HuH-7 (cell line): ENCODE data around the gene TSPAN2.

Source experiments
- DNase-seq: peaks from one replicate; pipeline ENCODE4 v3.0.0; 2011; ENCODE audit warnings: low spot score

Gene TSPAN2

DNA sequence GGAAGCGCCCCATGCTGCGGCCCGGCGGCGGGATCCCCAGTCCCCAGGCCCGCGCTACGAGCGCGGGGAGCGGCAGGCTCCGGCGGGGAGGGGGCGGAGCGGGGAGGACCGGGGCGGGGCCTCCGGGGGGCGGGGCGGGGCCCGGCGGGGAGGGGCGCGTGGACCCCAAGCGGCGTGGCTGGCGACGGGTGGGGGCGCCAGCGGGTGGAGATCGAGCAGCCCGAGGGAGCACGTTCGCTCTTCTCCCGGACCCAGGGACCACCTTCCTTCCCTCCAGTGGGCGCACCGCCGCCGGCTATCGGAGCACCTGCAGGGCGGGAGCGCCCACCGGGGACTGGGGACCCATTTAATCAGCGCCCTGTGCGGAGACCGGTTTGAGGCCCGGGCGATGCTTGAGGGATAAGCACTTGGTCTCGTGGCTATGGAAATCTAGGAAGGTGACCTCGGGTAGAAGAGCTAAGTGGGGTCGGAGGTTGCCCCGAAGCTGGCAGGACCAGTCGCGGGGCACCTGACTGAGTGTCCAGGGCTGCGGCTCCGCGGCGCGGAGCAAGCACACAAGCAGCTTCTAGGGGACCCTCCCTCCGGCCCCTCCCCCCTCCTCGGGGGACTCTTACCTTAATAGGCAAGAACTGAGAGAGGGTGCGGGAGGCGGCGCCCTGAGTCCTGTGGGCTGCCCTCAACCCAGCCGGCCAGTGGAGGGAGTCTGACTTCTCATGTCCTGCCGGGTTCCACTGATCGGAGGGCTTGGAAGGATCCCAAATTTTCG is at the start of gene TSPAN2:
Gene TSPAN2, minus strand, starts transcription at position 84 of the 766 bp plus-strand sequence. Its CDS starts 71 bp downstream, at position 13.
- DNase-seq: no peak

- peak; percentile 77 for DNase-seq
These were observed 49.7 kb upstream of the TSPAN2 start for GRCh38 chr1:115138973-115139372.

DNA sequence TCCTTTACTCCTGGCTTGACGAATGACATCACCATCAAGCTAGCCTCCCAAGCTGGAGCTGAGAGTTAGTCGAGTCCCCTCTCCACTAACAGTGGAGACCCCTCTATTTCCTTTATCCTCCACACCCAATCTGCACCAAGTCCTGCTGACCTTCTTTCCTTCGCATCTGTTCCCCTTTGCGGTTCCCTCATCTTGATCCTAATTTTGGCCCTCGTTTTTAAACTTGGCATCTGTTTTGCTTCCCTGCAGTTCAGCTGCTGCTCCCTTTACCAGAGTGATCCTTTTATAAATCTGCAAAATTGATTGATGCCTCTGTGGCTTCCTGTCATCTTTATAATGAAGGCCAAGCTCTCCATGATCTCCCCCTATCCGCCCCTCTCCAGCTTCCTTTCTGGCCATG is 49.0 kb upstream of the TSPAN2 start:
- DNase-seq: no peak

DNA sequence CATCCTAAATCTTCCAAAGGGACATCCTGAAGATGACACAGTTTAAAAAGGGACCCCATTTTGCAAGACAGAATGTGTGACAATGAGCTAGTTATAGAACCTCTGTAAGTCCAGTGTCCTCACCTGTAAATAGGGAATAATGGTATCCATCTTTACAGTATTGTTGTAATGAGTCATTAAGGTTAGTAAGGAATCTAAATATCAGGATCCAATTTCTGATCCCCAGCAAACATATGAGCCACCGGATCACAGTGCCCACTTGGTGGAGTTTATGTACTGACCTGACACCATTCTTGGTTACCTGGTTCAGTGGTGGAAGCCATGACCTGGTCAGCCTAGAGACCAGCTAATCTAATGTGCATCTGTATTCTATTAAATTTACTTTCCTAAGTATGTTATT is 47.9 kb upstream of the TSPAN2 start:
- no peak for DNase-seq

DNA sequence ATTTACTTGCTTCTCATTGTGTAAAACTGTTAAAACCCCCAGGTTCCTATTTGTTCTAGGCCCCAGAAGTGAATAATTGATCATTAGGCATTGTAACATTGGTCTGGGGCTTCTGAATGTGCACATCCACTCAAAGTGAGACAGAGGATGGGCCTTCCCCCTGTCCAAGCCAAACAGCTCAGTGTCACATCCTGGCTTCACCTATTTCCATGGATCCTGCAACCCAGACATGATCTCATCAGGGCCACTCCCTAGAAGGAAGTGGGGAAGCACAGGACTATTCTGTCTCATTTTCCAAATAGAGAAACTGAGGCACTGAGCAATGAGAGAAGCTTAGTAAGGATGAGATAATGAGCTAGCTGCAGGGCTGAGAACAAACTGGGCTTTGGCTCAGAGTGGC is 47.4 kb upstream of the TSPAN2 start:
- no peak for DNase-seq

GRCh38 chr1:115136106-115136505 is 46.8 kb upstream of the TSPAN2 start:
- no peak for DNase-seq

- no peak for DNase-seq
These were observed 46.4 kb upstream of the TSPAN2 start for GRCh38 chr1:115135681-115136080.

GRCh38 chr1:115134850-115135480 is 45.7 kb upstream of the TSPAN2 start:
- DNase-seq: no peak

- no peak for DNase-seq
These were observed 44.9 kb upstream of the TSPAN2 start for GRCh38 chr1:115134231-115134630.

- no peak for DNase-seq
These were observed 44.1 kb upstream of the TSPAN2 start for GRCh38 chr1:115133440-115133839.

DNA sequence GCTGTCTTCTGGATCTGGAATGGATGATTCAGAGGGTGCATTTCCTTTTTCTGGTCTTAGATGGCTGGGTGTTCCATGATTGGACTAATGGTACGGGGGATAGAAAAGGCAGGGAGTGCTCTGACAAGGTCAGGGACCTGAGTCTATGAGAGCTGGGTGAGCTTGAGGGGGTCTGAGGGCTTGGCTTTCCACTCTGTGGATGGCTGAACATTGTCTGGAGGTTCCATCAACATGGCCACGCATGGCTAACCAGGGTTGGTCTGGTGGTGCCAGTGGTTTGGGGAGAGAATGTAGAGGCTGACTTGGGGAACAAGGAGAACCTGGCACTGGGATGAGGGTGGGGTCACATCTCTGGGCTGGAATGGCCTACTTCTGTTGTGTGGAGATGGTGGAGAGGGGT is 41.5 kb upstream of the TSPAN2 start:
- no peak for DNase-seq

GRCh38 chr1:115129071-115129640 is 39.9 kb upstream of the TSPAN2 start:
- DNase-seq: no peak

- DNase-seq: no peak
These were observed 38.2 kb upstream of the TSPAN2 start for GRCh38 chr1:115127539-115127938.

GRCh38 chr1:115126516-115126915 is 37.2 kb upstream of the TSPAN2 start:
- no peak for DNase-seq

- DNase-seq: no peak
These were observed 33.8 kb upstream of the TSPAN2 start for GRCh38 chr1:115123116-115123515.

- no peak for DNase-seq
These were observed 32.5 kb upstream of the TSPAN2 start for GRCh38 chr1:115121793-115122192.

GRCh38 chr1:115120296-115120695 is 31.0 kb upstream of the TSPAN2 start:
- DNase-seq: no peak

GRCh38 chr1:115118611-115119010 is 29.3 kb upstream of the TSPAN2 start:
- DNase-seq: no peak

GRCh38 chr1:115118086-115118485 is 28.8 kb upstream of the TSPAN2 start:
- DNase-seq: no peak

DNA sequence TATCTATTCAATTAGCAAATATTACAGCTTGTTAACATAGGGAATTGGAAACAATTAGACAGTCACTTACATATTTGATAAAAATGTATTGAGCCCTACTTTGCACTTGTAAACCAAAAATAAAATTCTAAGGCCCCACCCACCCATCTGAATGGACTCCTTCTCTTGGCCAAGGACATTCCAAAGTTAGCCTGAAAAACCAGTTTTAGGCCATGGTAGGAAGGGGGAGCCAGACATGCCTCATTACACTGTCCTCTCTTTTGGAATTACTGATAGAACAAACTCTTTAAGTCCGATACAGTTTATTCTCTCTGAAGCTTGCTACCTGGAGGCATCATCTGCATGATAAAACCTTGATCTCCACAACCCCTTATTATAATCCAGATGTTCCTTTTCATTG is 28.0 kb upstream of the TSPAN2 start:
- DNase-seq: no peak

- no peak for DNase-seq
These were observed 27.2 kb upstream of the TSPAN2 start for GRCh38 chr1:115116512-115116911.

DNA sequence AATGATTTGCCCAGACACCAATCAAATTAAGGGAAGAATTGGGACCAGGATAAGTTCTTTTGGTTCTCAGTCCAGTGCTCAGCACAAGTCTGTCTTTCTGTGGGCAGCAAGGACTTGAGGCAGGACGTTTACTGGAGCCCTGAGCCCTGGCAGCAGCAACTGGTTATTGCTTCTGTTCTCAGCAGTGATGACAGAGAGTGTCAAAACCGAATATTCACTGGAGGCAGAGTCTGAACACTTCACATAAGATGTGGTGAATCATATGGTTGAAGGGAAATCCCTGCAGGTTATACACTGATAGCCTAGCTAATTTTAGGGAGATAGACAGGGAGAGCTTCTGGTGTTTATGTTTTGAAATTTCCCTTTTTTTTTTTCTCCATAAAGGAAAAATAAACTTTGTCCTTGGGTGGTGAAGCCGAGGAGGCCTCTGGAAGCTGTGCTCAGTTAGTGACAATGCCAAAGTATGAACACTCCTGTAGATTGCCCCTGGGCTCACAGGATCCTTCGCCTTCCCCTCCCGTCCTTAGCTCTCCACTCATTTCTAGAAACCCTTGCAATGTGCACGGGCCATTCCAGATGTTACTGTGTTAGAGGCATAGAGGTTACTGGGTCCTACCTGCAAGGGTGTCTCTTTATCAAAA is 26.3 kb upstream of the TSPAN2 start:
- DNase-seq: no peak

DNA sequence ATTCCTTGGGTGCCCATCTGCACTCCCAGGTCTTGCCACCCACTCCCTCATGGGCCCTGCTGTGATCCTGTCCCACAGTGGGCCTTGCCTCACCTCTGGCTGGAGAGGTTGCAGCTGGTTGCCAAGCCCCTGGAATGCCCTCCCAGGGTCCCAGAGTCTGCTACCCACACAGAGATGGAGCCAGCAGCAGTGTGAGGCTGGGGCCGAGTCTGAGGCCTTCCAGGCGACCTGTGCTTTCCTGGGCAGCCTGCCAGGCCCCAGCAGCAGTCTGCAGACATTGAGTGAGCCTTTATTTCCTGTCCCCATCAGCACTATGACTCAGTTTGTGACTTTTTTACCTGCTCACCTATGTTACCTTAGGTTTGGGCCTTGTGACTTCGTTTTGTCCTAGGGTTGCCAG is 25.0 kb upstream of the TSPAN2 start:
- DNase-seq: no peak
